Epithelial cell of prostate (primary cell): ENCODE data around the gene KLHL17.
"Not testable (repeated sequence)": the region's sequence is repeated elsewhere in the genome, so short reads cannot be mapped to it uniquely, and the experiment has no call there.

Experiments
- DNase-seq: peaks from one replicate; pipeline ENCODE4 v3.0.0-alpha.2; 2011; ENCODE audit warnings: low read depth, low spot score
- H3K27ac ChIP-seq: fragments of 450-650 bp; 2 replicates; pipeline ENCODE4 v1.5.1; 2017; ENCODE audit warnings: mild to moderate bottlenecking

The KLHL17 gene

GRCh38 chr1:935751-936231, 24.6 kb upstream of the KLHL17 start:
- no peak for DNase-seq
- no peak overlapping the region for H3K27ac ChIP-seq

- no peak overlapping the region for H3K27ac ChIP-seq
- DNase-seq = no peak
These were observed 23.8 kb upstream of the KLHL17 start for GRCh38 chr1:936348-937264.

- no peak for DNase-seq
- no peak overlapping the region for H3K27ac ChIP-seq
These were observed 22.9 kb upstream of the KLHL17 start for GRCh38 chr1:937521-937920.

- H3K27ac ChIP-seq = no peak overlapping the region
- no peak for DNase-seq
These were observed 22.2 kb upstream of the KLHL17 start for GRCh38 chr1:938088-938683.

- no peak overlapping the region for H3K27ac ChIP-seq
- DNase-seq = no peak
These were observed 21.5 kb upstream of the KLHL17 start for GRCh38 chr1:938711-939489.

- no peak for DNase-seq
- no peak overlapping the region for H3K27ac ChIP-seq
These were observed 20.8 kb upstream of the KLHL17 start for GRCh38 chr1:939511-940106.

GRCh38 chr1:940107-941014, 20.0 kb upstream of the KLHL17 start:
- H3K27ac ChIP-seq = no peak overlapping the region
- no peak for DNase-seq

GRCh38 chr1:941015-941587, 19.3 kb upstream of the KLHL17 start:
- H3K27ac ChIP-seq = no peak overlapping the region
- DNase-seq = no peak

- no peak overlapping the region for H3K27ac ChIP-seq
- no peak for DNase-seq
These were observed 18.6 kb upstream of the KLHL17 start for GRCh38 chr1:941588-942383.

- no peak overlapping the region for H3K27ac ChIP-seq
- DNase-seq = no peak
These were observed 18.0 kb upstream of the KLHL17 start for GRCh38 chr1:942411-942821.

GRCh38 chr1:942864-943533, 17.4 kb upstream of the KLHL17 start:
- DNase-seq = no peak

GRCh38 chr1:943545-944340, 16.6 kb upstream of the KLHL17 start:
- no peak for DNase-seq
- no peak overlapping the region for H3K27ac ChIP-seq

More at GRCh38 chr1:942864-943533, 17.4 kb upstream of the KLHL17 start:
- H3K27ac ChIP-seq = no peak overlapping the region

GRCh38 chr1:944341-945325, 15.8 kb upstream of the KLHL17 start:
- no peak overlapping the region for H3K27ac ChIP-seq
- DNase-seq = no peak

GRCh38 chr1:945688-946556, 14.5 kb upstream of the KLHL17 start:
- no peak for DNase-seq
- H3K27ac ChIP-seq = no peak overlapping the region

GRCh38 chr1:946811-947210, 13.6 kb upstream of the KLHL17 start:
- DNase-seq, H3K27ac ChIP-seq: not testable (repeated sequence)
